IPS DF 4.7 (cell line): ENCODE results near the gene BPNT1.

Experiments used
- DNase-seq: peaks from one replicate; pipeline ENCODE4 v3.0.0-alpha.2; 2013; ENCODE audit warnings: low spot score; ENCODE audit errors: extremely low read depth

BPNT1 gene

GRCh38 chr1:220011620-220012019 lies 78.0 kb downstream of the BPNT1 start:
- DNase-seq: no peak
